ENCODE measurements around the gene TMEM200A.

TMEM200A gene

DNA sequence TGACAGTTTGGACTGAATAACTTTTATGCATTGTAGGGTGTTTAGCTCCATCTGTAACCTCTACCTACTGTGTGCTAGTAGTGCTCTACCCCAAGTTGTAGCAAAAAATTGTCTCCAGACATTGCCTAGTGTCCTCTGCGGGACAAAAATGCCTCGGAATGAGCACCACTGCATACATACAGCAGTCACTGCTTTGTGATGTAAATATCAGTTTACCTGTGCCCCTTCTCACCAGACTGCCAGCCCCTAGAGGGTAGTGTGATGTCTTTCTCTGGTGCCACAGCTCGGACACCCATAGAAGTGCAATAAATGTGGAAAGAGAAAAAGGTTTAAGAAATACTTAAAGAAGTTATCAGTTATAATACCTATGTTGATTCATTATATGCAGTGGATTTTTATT, 25.1 kb downstream of the TMEM200A start:
- no peaks in the 10 kb centered on the region for H3K36me3 ChIP-seq (ENCODE audit: insufficient read depth, insufficient read length, low read length)
- H3K27me3 ChIP-seq (ENCODE audit: insufficient read depth, insufficient read length), result no peaks in the 10 kb centered on the region
- H3K4me1 ChIP-seq (ENCODE audit: insufficient read depth, insufficient read length), result no peaks in the 10 kb centered on the region
- H3K9me3 ChIP-seq (ENCODE audit: insufficient read depth, low read length), result no peaks in the 10 kb centered on the region
- TF ChIP-seq ZNF274 (IDR thresholded peaks at IDR 0.05; ENCODE audit: low read depth, low read length) (no peak), SUZ12 (IDR thresholded peaks at IDR 0.05; ENCODE audit: extremely low read depth, insufficient read depth, insufficient read length) (no peak), YY1 (IDR thresholded peaks at IDR 0.05; ENCODE audit: insufficient read depth, insufficient read length) (no peak)
- DNase-seq (ENCODE audit: low read depth, low spot score), result no peak
- no peak overlapping the region for H3K9ac ChIP-seq (ENCODE audit: insufficient read length, low read depth)
- H3K4me3 ChIP-seq (ENCODE audit: insufficient read length, low read depth), result no peak overlapping the region

DNA sequence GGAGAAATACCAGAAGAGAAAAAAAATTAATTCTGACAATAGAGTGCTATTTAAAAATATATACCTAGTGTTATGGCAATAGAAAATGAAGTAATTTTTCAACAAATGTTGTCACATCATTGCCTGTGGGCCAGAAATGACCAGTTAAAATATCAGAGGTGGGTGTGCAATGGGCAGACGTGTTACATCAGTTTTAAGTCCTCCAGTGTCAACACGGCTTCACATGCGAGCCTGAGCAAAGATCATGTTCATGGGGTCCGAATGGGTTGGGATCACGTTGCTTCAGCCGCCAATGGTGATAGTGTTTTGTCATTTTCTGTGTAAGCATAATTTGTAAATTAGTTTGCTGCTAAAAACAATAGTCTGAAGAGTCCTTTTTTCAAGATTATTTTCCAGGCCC, 27.5 kb downstream of the TMEM200A start:
- no peak for DNase-seq (ENCODE audit: low read depth, low spot score)
- Histone ChIP-seq H3K4me3 (ENCODE audit: insufficient read length, low read depth) (no peak overlapping the region), H3K9ac (ENCODE audit: insufficient read length, low read depth) (no peak overlapping the region), H3K9me3 (ENCODE audit: insufficient read depth, low read length) (no peaks in the 10 kb centered on the region), H3K36me3 (ENCODE audit: insufficient read depth, insufficient read length, low read length) (no peaks in the 10 kb centered on the region), H3K27me3 (ENCODE audit: insufficient read depth, insufficient read length) (no peaks in the 10 kb centered on the region), H3K4me1 (ENCODE audit: insufficient read depth, insufficient read length) (no peaks in the 10 kb centered on the region)
- no peak for TF ChIP-seq ZNF274 (IDR thresholded peaks at IDR 0.05; ENCODE audit: low read depth, low read length)
- no peak for TF ChIP-seq SUZ12 (IDR thresholded peaks at IDR 0.05; ENCODE audit: extremely low read depth, insufficient read depth, insufficient read length)
- TF ChIP-seq YY1 (IDR thresholded peaks at IDR 0.05; ENCODE audit: insufficient read depth, insufficient read length), result no peak

DNA sequence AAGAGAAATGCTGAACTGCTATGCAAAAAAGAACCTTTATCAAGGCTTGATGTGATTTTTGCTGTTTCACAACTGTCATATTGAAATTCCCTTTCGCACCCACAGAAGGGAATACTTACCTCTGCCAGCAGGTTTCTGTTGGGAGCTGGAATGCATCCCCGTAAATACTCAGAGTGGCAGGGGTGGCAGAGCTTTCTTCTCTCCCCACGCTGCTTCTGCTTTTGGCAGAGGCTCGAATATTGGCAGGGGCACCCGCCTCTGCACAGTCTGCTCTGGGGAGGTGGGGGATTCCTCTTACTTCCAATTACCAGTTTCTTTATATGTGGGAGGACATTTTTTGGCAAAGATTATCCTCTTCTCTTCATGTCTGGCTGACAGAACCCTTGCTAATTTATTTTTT, 28.4 kb downstream of the TMEM200A start:
- Histone ChIP-seq H3K36me3 (ENCODE audit: insufficient read depth, insufficient read length, low read length) (no peaks in the 10 kb centered on the region), H3K4me1 (ENCODE audit: insufficient read depth, insufficient read length) (no peaks in the 10 kb centered on the region), H3K4me3 (ENCODE audit: insufficient read length, low read depth) (no peak overlapping the region), H3K9me3 (ENCODE audit: insufficient read depth, low read length) (no peaks in the 10 kb centered on the region), H3K9ac (ENCODE audit: insufficient read length, low read depth) (no peak overlapping the region), H3K27me3 (ENCODE audit: insufficient read depth, insufficient read length) (no peaks in the 10 kb centered on the region)
- TF ChIP-seq YY1 (IDR thresholded peaks at IDR 0.05; ENCODE audit: insufficient read depth, insufficient read length), result no peak
- TF ChIP-seq SUZ12 (IDR thresholded peaks at IDR 0.05; ENCODE audit: extremely low read depth, insufficient read depth, insufficient read length), result no peak
- TF ChIP-seq ZNF274 (IDR thresholded peaks at IDR 0.05; ENCODE audit: low read depth, low read length), result no peak
- no peak for DNase-seq (ENCODE audit: low read depth, low spot score)

GRCh38 chr6:130395164-130395563, 29.3 kb downstream of the TMEM200A start:
- H3K9me3 ChIP-seq (ENCODE audit: insufficient read depth, low read length), result no peaks in the 10 kb centered on the region
- TF ChIP-seq SUZ12 (IDR thresholded peaks at IDR 0.05; ENCODE audit: extremely low read depth, insufficient read depth, insufficient read length) (no peak), YY1 (IDR thresholded peaks at IDR 0.05; ENCODE audit: insufficient read depth, insufficient read length) (no peak), ZNF274 (IDR thresholded peaks at IDR 0.05; ENCODE audit: low read depth, low read length) (no peak)
- no peaks in the 10 kb centered on the region for H3K36me3 ChIP-seq (ENCODE audit: insufficient read depth, insufficient read length, low read length)
- no peaks in the 10 kb centered on the region for H3K4me1 ChIP-seq (ENCODE audit: insufficient read depth, insufficient read length)
- H3K4me3 ChIP-seq (ENCODE audit: insufficient read length, low read depth), result no peak overlapping the region
- no peak overlapping the region for H3K9ac ChIP-seq (ENCODE audit: insufficient read length, low read depth)
- no peaks in the 10 kb centered on the region for H3K27me3 ChIP-seq (ENCODE audit: insufficient read depth, insufficient read length)
- DNase-seq (ENCODE audit: low read depth, low spot score), result no peak

GRCh38 chr6:130396722-130397121, 30.9 kb downstream of the TMEM200A start:
- Histone ChIP-seq H3K4me3 (ENCODE audit: insufficient read length, low read depth) (no peak overlapping the region), H3K9me3 (ENCODE audit: insufficient read depth, low read length) (no peaks in the 10 kb centered on the region), H3K36me3 (ENCODE audit: insufficient read depth, insufficient read length, low read length) (no peaks in the 10 kb centered on the region), H3K9ac (ENCODE audit: insufficient read length, low read depth) (no peak overlapping the region), H3K27me3 (ENCODE audit: insufficient read depth, insufficient read length) (no peaks in the 10 kb centered on the region), H3K4me1 (ENCODE audit: insufficient read depth, insufficient read length) (no peaks in the 10 kb centered on the region)
- TF ChIP-seq YY1 (IDR thresholded peaks at IDR 0.05; ENCODE audit: insufficient read depth, insufficient read length) (no peak), SUZ12 (IDR thresholded peaks at IDR 0.05; ENCODE audit: extremely low read depth, insufficient read depth, insufficient read length) (no peak), ZNF274 (IDR thresholded peaks at IDR 0.05; ENCODE audit: low read depth, low read length) (no peak)
- DNase-seq (ENCODE audit: low read depth, low spot score), result no peak

- H3K27me3 ChIP-seq (ENCODE audit: insufficient read depth, insufficient read length), result no peaks in the 10 kb centered on the region
- H3K4me3 ChIP-seq (ENCODE audit: insufficient read length, low read depth), result no peak overlapping the region
- H3K9ac ChIP-seq (ENCODE audit: insufficient read length, low read depth), result no peak overlapping the region
- TF ChIP-seq YY1 (IDR thresholded peaks at IDR 0.05; ENCODE audit: insufficient read depth, insufficient read length), result no peak
- TF ChIP-seq ZNF274 (IDR thresholded peaks at IDR 0.05; ENCODE audit: low read depth, low read length), result no peak
- TF ChIP-seq SUZ12 (IDR thresholded peaks at IDR 0.05; ENCODE audit: extremely low read depth, insufficient read depth, insufficient read length), result no peak
- DNase-seq (ENCODE audit: low read depth, low spot score), result no peak
- no peaks in the 10 kb centered on the region for H3K36me3 ChIP-seq (ENCODE audit: insufficient read depth, insufficient read length, low read length)
- H3K4me1 ChIP-seq (ENCODE audit: insufficient read depth, insufficient read length), result no peaks in the 10 kb centered on the region
- H3K9me3 ChIP-seq (ENCODE audit: insufficient read depth, low read length), result no peaks in the 10 kb centered on the region
Observed at GRCh38 chr6:130405549-130405948, 39.7 kb downstream of the TMEM200A start.

GRCh38 chr6:130407032-130407431, 41.2 kb downstream of the TMEM200A start:
- no peaks in the 10 kb centered on the region for H3K36me3 ChIP-seq (ENCODE audit: insufficient read depth, insufficient read length, low read length)
- no peaks in the 10 kb centered on the region; the same call in 1 of the 2 replicates for H3K9me3 ChIP-seq (ENCODE audit: insufficient read depth, low read length)
- TF ChIP-seq ZNF274 (IDR thresholded peaks at IDR 0.05; ENCODE audit: low read depth, low read length) (no peak), SUZ12 (IDR thresholded peaks at IDR 0.05; ENCODE audit: extremely low read depth, insufficient read depth, insufficient read length) (no peak), YY1 (IDR thresholded peaks at IDR 0.05; ENCODE audit: insufficient read depth, insufficient read length) (no peak)
- H3K27me3 ChIP-seq (ENCODE audit: insufficient read depth, insufficient read length), result no peaks in the 10 kb centered on the region
- no peak overlapping the region for H3K4me3 ChIP-seq (ENCODE audit: insufficient read length, low read depth)
- H3K4me1 ChIP-seq (ENCODE audit: insufficient read depth, insufficient read length), result no peaks in the 10 kb centered on the region
- no peak for DNase-seq (ENCODE audit: low read depth, low spot score)
- no peak overlapping the region for H3K9ac ChIP-seq (ENCODE audit: insufficient read length, low read depth)
